GM20431 (cell line): Measurements from ENCODE around the gene CD109.
"Not testable (repeated sequence)": the region's sequence is repeated elsewhere in the genome, so short reads cannot be mapped to it uniquely, and the experiment has no call there.

ENCODE experiments used
- in situ Hi-C: fragments of 300-500 bp; cut with MseI, MboI; formaldehyde crosslinking; loops from one replicate; pipeline ENCODE4 v1.15.0; 2020; ENCODE audit warnings: low sequenced_read_pairs; ENCODE audit not compliant: unreplicated experiment

The CD109 gene

GRCh38 chr6:73823832-73824231, 127.8 kb downstream of the CD109 start:
- in situ Hi-C loops: no loop called here

- in situ Hi-C loops: no loop called here
Observed at GRCh38 chr6:73826571-73826970, 130.6 kb downstream of the CD109 start.

GRCh38 chr6:73830119-73830518, 134.1 kb downstream of the CD109 start:
- in situ Hi-C loops: no loop called here

- in situ Hi-C loops: no loop called here
Observed at GRCh38 chr6:73832313-73832712, 136.3 kb downstream of the CD109 start.

GRCh38 chr6:73844696-73845095, 148.7 kb downstream of the CD109 start:
- in situ Hi-C loops: not testable (repeated sequence)

- in situ Hi-C loops: not testable (repeated sequence)
Observed at GRCh38 chr6:73851048-73851447, 155.0 kb downstream of the CD109 start.

GRCh38 chr6:73854998-73855718, 159.2 kb downstream of the CD109 start:
- in situ Hi-C loops: no loop called here

- in situ Hi-C loops: no loop called here
Observed at GRCh38 chr6:73857341-73857890, 161.4 kb downstream of the CD109 start.

GRCh38 chr6:73858376-73858775, 162.4 kb downstream of the CD109 start:
- in situ Hi-C loops: no loop called here

GRCh38 chr6:73860303-73860702, 164.3 kb downstream of the CD109 start:
- in situ Hi-C loops: no loop called here

- in situ Hi-C loops: no loop called here
Observed at GRCh38 chr6:73866305-73866704, 170.3 kb downstream of the CD109 start.

GRCh38 chr6:73867411-73867810, 171.4 kb downstream of the CD109 start:
- in situ Hi-C loops: no loop called here

- in situ Hi-C loops: no loop called here
Observed at GRCh38 chr6:73870907-73871306, 174.9 kb downstream of the CD109 start.

GRCh38 chr6:73873081-73873480, 177.1 kb downstream of the CD109 start:
- in situ Hi-C loops: no loop called here
